WTC11 (cell line): ENCODE measurements around the gene IL37. TPM values are rescaled to one million over a fixed set of nuclear protein-coding genes. Genes with fewer than 3 reads are reported as not detected.
A peak's percentile ranks its signal among the peaks of the same experiment; 100 is the strongest.

Experiments used
- ATAC-seq: fragments of 200-7000 bp; cut with Tn5 transposase; 2 replicates; pipeline ENCODE4 v1.10.0; 2021; ENCODE audit warnings: mild to moderate bottlenecking, moderate library complexity
- CTCF ChIA-PET: fragments of 300-600 bp; sonication (Branson Sonifier 250); formaldehyde crosslinking; loops from one replicate; lab custom pipeline; 2021; ENCODE audit warnings: antibody characterized with exemption; lab: Charles Lee
- POLR2A ChIA-PET: fragments of 350-600 bp; sonication (Branson Sonifier 250); formaldehyde crosslinking; loops from one replicate; lab custom pipeline; 2021; ENCODE audit warnings: antibody characterized with exemption; lab: Charles Lee
- DNase-seq: peaks from one replicate; pipeline ENCODE4 v3.0.0; 2021; ENCODE audit warnings: low spot score
- H3K27ac Mint-ChIP-seq: 2 replicates; pipeline ENCODE4 v1.8.0; 2021; ENCODE audit warnings: mixed read lengths
- H3K27me3 Mint-ChIP-seq: 2 replicates; pipeline ENCODE4 v1.8.0; 2021; ENCODE audit warnings: low read depth, mild to moderate bottlenecking, moderate library complexity, mixed read lengths
- H3K36me3 Mint-ChIP-seq: 2 replicates; pipeline ENCODE4 v1.8.0; 2021; ENCODE audit warnings: mixed read lengths
- H3K4me1 Mint-ChIP-seq: 2 replicates; pipeline ENCODE4 v1.8.0; 2022; ENCODE audit warnings: mixed read lengths
- H3K4me3 Mint-ChIP-seq: 2 replicates; pipeline ENCODE4 v1.8.0; 2021; ENCODE audit warnings: mild to moderate bottlenecking, moderate library complexity, mixed read lengths
- H3K9me3 Mint-ChIP-seq: 2 replicates; pipeline ENCODE4 v1.8.0; 2021; ENCODE audit warnings: mixed read lengths
- CTCF ChIP-seq: fragments of 200-600 bp; IDR thresholded peaks from 2 replicates; pipeline ENCODE4 v1.8.0; 2022; ENCODE audit warnings: antibody characterized with exemption
- E2F5 ChIP-seq: sonication (generic); formaldehyde crosslinking; IDR thresholded peaks from 2 replicates; pipeline ENCODE4 v1.8.1; 2022; ENCODE audit warnings: mild to moderate bottlenecking, moderate library complexity, missing genetic modification reagents
- ELF4 ChIP-seq: sonication (generic); formaldehyde crosslinking; IDR thresholded peaks from 2 replicates; pipeline ENCODE4 v1.8.1; 2022; ENCODE audit warnings: low read depth, mild to moderate bottlenecking, moderate library complexity, missing genetic modification reagents
- ERG ChIP-seq: fragments of 250-450 bp; sonication (Bioruptor Pico); IDR thresholded peaks from 2 replicates; pipeline ENCODE4 v1.8.0; 2021; ENCODE audit warnings: mild to moderate bottlenecking
- FOXJ3 ChIP-seq: sonication (generic); formaldehyde crosslinking; IDR thresholded peaks from 2 replicates; pipeline ENCODE4 v1.9.0; 2021; ENCODE audit warnings: missing genetic modification reagents, mild to moderate bottlenecking, borderline replicate concordance
- IRF2 ChIP-seq: sonication (generic); formaldehyde crosslinking; IDR thresholded peaks from 2 replicates; pipeline ENCODE4 v1.8.0; 2022; ENCODE audit warnings: low read depth, missing genetic modification reagents, borderline replicate concordance
- MLX ChIP-seq: sonication (generic); formaldehyde crosslinking; IDR thresholded peaks from 2 replicates; pipeline ENCODE4 v1.8.1; 2023; ENCODE audit warnings: mild to moderate bottlenecking, missing genetic modification reagents, moderate library complexity
- MXD4 ChIP-seq: fragments of 250-450 bp; sonication (Bioruptor Pico); IDR thresholded peaks from 2 replicates; pipeline ENCODE4 v1.8.0; 2021; ENCODE audit warnings: mild to moderate bottlenecking, moderate library complexity, borderline replicate concordance
- NFYB ChIP-seq: sonication (generic); formaldehyde crosslinking; conservative IDR thresholded peaks from 2 replicates; pipeline ENCODE4 v1.8.0; 2022; ENCODE audit warnings: low read depth, missing genetic modification reagents
- NR3C1 ChIP-seq: sonication (generic); formaldehyde crosslinking; conservative IDR thresholded peaks from 2 replicates; pipeline ENCODE4 v1.8.1; 2023; ENCODE audit warnings: low read depth, mild to moderate bottlenecking, missing genetic modification reagents
- PRRX2 ChIP-seq: fragments of 250-450 bp; sonication (Bioruptor Pico); IDR thresholded peaks from 2 replicates; pipeline ENCODE4 v1.8.0; 2021; ENCODE audit warnings: mild to moderate bottlenecking
- SOX15 ChIP-seq: fragments of 250-450 bp; sonication (Bioruptor Pico); IDR thresholded peaks from 2 replicates; pipeline ENCODE4 v1.9.0; 2021; ENCODE audit warnings: mild to moderate bottlenecking
- SP1 ChIP-seq: sonication (generic); formaldehyde crosslinking; conservative IDR thresholded peaks from 2 replicates; pipeline ENCODE4 v1.8.1; 2022; ENCODE audit warnings: missing genetic modification reagents
- TCF7 ChIP-seq: sonication (generic); formaldehyde crosslinking; IDR thresholded peaks from 2 replicates; pipeline ENCODE4 v1.8.0; 2022; ENCODE audit warnings: mild to moderate bottlenecking, low read depth, missing genetic modification reagents, moderate library complexity
- TP53 ChIP-seq: sonication (generic); formaldehyde crosslinking; IDR thresholded peaks from 2 replicates; pipeline ENCODE4 v1.8.1; 2023; ENCODE audit warnings: mild to moderate bottlenecking, missing genetic modification reagents
- ZNF121 ChIP-seq: sonication (generic); formaldehyde crosslinking; IDR thresholded peaks from 2 replicates; pipeline ENCODE4 v1.8.0; 2023; ENCODE audit warnings: missing genetic modification reagents
- ZNF219 ChIP-seq: sonication (generic); formaldehyde crosslinking; IDR thresholded peaks from 2 replicates; pipeline ENCODE4 v1.8.0; 2023; ENCODE audit warnings: missing genetic modification reagents, mild to moderate bottlenecking, borderline replicate concordance
- ZSCAN18 ChIP-seq: fragments of 250-450 bp; sonication (Bioruptor Pico); IDR thresholded peaks from 2 replicates; pipeline ENCODE4 v2.1.2; 2022; ENCODE audit warnings: mild to moderate bottlenecking, moderate library complexity
- total RNA-seq: library from RNA; stranded (reverse); gene quantifications from 3 replicates; pipeline ENCODE4 v1.2.3, GENCODE V29; 2021

IL37 gene
- total RNA-seq, 1 experiment from 2014 or later, result 0.48 TPM

- TF ChIP-seq CTCF, result no peak
- TF ChIP-seq NFYB (CRISPR knock-in tag), result no peak
- TF ChIP-seq NR3C1 (CRISPR knock-in tag), result no peak
- TF ChIP-seq ZNF121 (CRISPR knock-in tag), result no peak
- TF ChIP-seq ELF4 (CRISPR knock-in tag), result no peak
- TF ChIP-seq, all 79 proteins: peak for 0
These were observed 43.4 kb downstream of the IL37 start (continued) for GRCh38 chr2:112954364-112954763.

- Mint-ChIP-seq H3K27ac (no peak overlapping the region), H3K4me1 (peaks cover 8% of the 10 kb centered on the region; the same call in 1 of the 2 replicates), H3K4me3 (no peak overlapping the region), H3K36me3 (no peaks in the 10 kb centered on the region)
- DNase-seq, result no peak
- POLR2A ChIA-PET, result no interaction called here
- no peak for TF ChIP-seq ZNF219 (CRISPR knock-in tag)
- no peak for TF ChIP-seq ERG (CRISPR knock-in tag)
- TF ChIP-seq FOXJ3 (CRISPR knock-in tag), result no peak
- TF ChIP-seq SP1 (CRISPR knock-in tag), result no peak
- no peak for TF ChIP-seq IRF2 (CRISPR knock-in tag)
- no peak for TF ChIP-seq TCF7 (CRISPR knock-in tag)
- TF ChIP-seq SOX15, result no peak
- no peak for TF ChIP-seq E2F5 (CRISPR knock-in tag)
- TF ChIP-seq PRRX2, result no peak
- TF ChIP-seq MLX (CRISPR knock-in tag), result no peak
- TF ChIP-seq ZNF121 (CRISPR knock-in tag), result no peak
- TF ChIP-seq MXD4 (CRISPR knock-in tag), result no peak
- no peak for TF ChIP-seq ZSCAN18 (CRISPR knock-in tag)
- TF ChIP-seq, all 79 proteins: peak for 0
- Mint-ChIP-seq H3K9me3 (no peaks in the 10 kb centered on the region), H3K27me3 (peaks cover 8% of the 10 kb centered on the region)
- CTCF ChIA-PET, result interaction anchor here (10.4 kb wide), 1 partner anchor 16 kb away, joined by 141 read pairs; no protein-coding TSS in a partner anchor
- ATAC-seq, result no peak
These were observed 46.5 kb downstream of the IL37 start for GRCh38 chr2:112957511-112957910.

GRCh38 chr2:112958428-112959108 is 47.6 kb downstream of the IL37 start:
- ATAC-seq (peak; percentile 83), DNase-seq (peak; percentile 21)
- ChIA-PET POLR2A (no interaction called here), CTCF (interaction anchor here (0.6 to 10.4 kb wide), 38 partner anchors 11 to 374 kb away, joined by 3 to 141 read pairs (median 4); partner anchors contain the start of genes CHCHD5 and IL36G)
- Mint-ChIP-seq H3K27me3 (peaks cover 8% of the 10 kb centered on the region), H3K4me1 (peaks cover 8% of the 10 kb centered on the region; the same call in 1 of the 2 replicates), H3K4me3 (no peak overlapping the region), H3K9me3 (no peaks in the 10 kb centered on the region), H3K36me3 (no peaks in the 10 kb centered on the region), H3K27ac (no peak overlapping the region)
- TF ChIP-seq TP53 (CRISPR knock-in tag) (no peak), CTCF (peak; percentile 73)
